NCI-H1092 (cell line): ENCODE measurements around the gene PTGER2.

Experiments
- DNase-seq: peaks from one replicate; lab custom pipeline; 2025; lab: John Stamatoyannopoulos, UW

Gene PTGER2

DNA sequence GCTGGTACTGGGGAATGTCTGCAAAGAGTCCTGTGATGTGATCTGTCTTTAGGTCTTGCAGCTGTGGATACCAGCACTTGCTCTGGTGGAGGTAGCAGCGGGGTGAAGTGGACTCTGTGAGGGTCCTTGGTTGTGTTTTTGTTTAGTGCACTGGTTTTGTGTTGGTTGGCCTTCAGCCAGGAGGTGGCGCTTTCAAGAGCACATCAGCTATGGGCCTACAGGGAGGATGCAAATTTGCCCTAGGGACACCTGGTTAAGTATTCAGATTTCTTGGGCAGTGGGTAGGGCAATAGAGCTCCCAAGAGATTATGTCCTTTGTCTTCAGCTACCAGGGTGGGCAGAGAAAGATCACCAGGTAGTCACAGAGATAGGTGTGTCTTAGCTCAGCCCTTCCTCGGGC is 63.8 kb downstream of the PTGER2 start:
- no peak for DNase-seq
